NCI-H1436 treated with DMSO at 0.1 percent for 48 hours (cell line): ENCODE data around the gene AKR1D1.
"Not testable (repeated sequence)": the region's sequence is repeated elsewhere in the genome, so short reads cannot be mapped to it uniquely, and the experiment has no call there.

ENCODE experiments used
- DNase-seq: peaks from one replicate; lab custom pipeline; 2025; lab: John Stamatoyannopoulos, UW

The AKR1D1 gene

GRCh38 chr7:138076196-138076595, at the start of gene AKR1D1:
AKR1D1 (plus strand) TSS chr7:138076459; CDS start chr7:138076519, 60 bp downstream.
- DNase-seq, result no peak

GRCh38 chr7:138027100-138027499, 49.2 kb upstream of the AKR1D1 start:
- no peak for DNase-seq

GRCh38 chr7:138029126-138029525, 47.1 kb upstream of the AKR1D1 start:
- no peak for DNase-seq

- no peak for DNase-seq
Observed at GRCh38 chr7:138029941-138030340, 46.3 kb upstream of the AKR1D1 start.

GRCh38 chr7:138030679-138031351, 45.4 kb upstream of the AKR1D1 start:
- no peak for DNase-seq

GRCh38 chr7:138032186-138032585, 44.1 kb upstream of the AKR1D1 start:
- no peak for DNase-seq

GRCh38 chr7:138032770-138033169, 43.5 kb upstream of the AKR1D1 start:
- no peak for DNase-seq

- DNase-seq, result no peak
Observed at GRCh38 chr7:138033241-138033640, 43.0 kb upstream of the AKR1D1 start.

- no peak for DNase-seq
Observed at GRCh38 chr7:138036135-138036534, 40.1 kb upstream of the AKR1D1 start.

GRCh38 chr7:138040063-138040462, 36.2 kb upstream of the AKR1D1 start:
- not testable (repeated sequence) for DNase-seq

GRCh38 chr7:138044897-138045296, 31.4 kb upstream of the AKR1D1 start:
- DNase-seq, result no peak

GRCh38 chr7:138047907-138048306, 28.4 kb upstream of the AKR1D1 start:
- no peak for DNase-seq

GRCh38 chr7:138049505-138050116, 26.6 kb upstream of the AKR1D1 start:
- DNase-seq, result no peak

GRCh38 chr7:138051712-138052247, 24.5 kb upstream of the AKR1D1 start:
- not testable (repeated sequence) for DNase-seq

- no peak for DNase-seq
Observed at GRCh38 chr7:138052696-138053095, 23.6 kb upstream of the AKR1D1 start.

- not testable (repeated sequence) for DNase-seq
Observed at GRCh38 chr7:138055698-138056097, 20.6 kb upstream of the AKR1D1 start.

- DNase-seq, result no peak
Observed at GRCh38 chr7:138063400-138063799, 12.9 kb upstream of the AKR1D1 start.

GRCh38 chr7:138064856-138065357, 11.4 kb upstream of the AKR1D1 start:
- DNase-seq, result no peak

GRCh38 chr7:138065827-138066226, 10.4 kb upstream of the AKR1D1 start:
- DNase-seq, result no peak

- no peak for DNase-seq
Observed at GRCh38 chr7:138066954-138067394, 9.3 kb upstream of the AKR1D1 start.

- DNase-seq, result no peak
Observed at GRCh38 chr7:138067774-138068173, 8.5 kb upstream of the AKR1D1 start.

- no peak for DNase-seq
Observed at GRCh38 chr7:138070908-138071307, 5.4 kb upstream of the AKR1D1 start.

GRCh38 chr7:138072726-138073125, 3.5 kb upstream of the AKR1D1 start:
- no peak for DNase-seq
